ENCODE data around the gene ATP11B. TPM values are rescaled to one million over a fixed set of nuclear protein-coding genes. Genes with fewer than 3 reads are reported as not detected.

ATP11B gene
- polyA plus RNA-seq, 3 donors, result 11.1 to 25.1 (median 13.5) TPM

GRCh38 chr3:182824957-182825356 is 31.7 kb downstream of the ATP11B start:
- Mint-ChIP-seq H3K9me3 (peaks cover 0 to 5% (median 2%) of the 10 kb centered on the region in 7 donors), H3K27me3 (ENCODE audit: low read depth in 3 of 3) (no peaks in the 10 kb centered on the region), H3K4me1 (no peaks in the 10 kb centered on the region), H3K27ac (peak overlapping the region in 2 of 7 donors; percentile 5 to 16), H3K4me3 (no peak overlapping the region), H3K36me3 (peaks cover 46 to 54% of the 10 kb centered on the region in 2 donors)
- H4K20me1 ChIP-seq (ENCODE audit: insufficient read depth, low read length), result peaks cover 64% of the 10 kb centered on the region
- H3K9me3 ChIP-seq (replicated peaks in 1 of 2; ENCODE audit: control insufficient read depth in 1 of 2, insufficient read depth in 1 of 2, low read length in 2 of 2), result no peaks in the 10 kb centered on the region
- no peak for TF ChIP-seq CTCF (IDR thresholded peaks at IDR 0.05)
- H3K4me2 ChIP-seq (replicated peaks; ENCODE audit: extremely low read depth, low read length, poor library complexity, severe bottlenecking), result no peak overlapping the region
- intact Hi-C loops (cut with micrococcal nuclease), result no loop called here
- H3K4me1 ChIP-seq (ENCODE audit: control insufficient read depth in 1 of 2, insufficient read depth in 2 of 2, low read length in 2 of 2), result no peaks in the 10 kb centered on the region
- no peak overlapping the region for H3K4me3 ChIP-seq (replicated peaks in 1 of 3; ENCODE audit: low read depth in 2 of 3, low read length in 3 of 3)
- H2AFZ ChIP-seq (ENCODE audit: insufficient read depth, low read depth, low read length, poor library complexity, severe bottlenecking), result no peak overlapping the region
- H3K27me3 ChIP-seq (ENCODE audit: control insufficient read depth in 2 of 2, insufficient read depth in 2 of 2, low read length in 2 of 2), result no peaks in the 10 kb centered on the region
- no peak overlapping the region for H3K9ac ChIP-seq (ENCODE audit: insufficient read depth, low read length, poor library complexity, severe bottlenecking)
- peaks cover 72% of the 10 kb centered on the region for H3K79me2 ChIP-seq (ENCODE audit: insufficient read depth, low read length)
- peak overlapping the region in 1 of 2 donors; percentile 41 for H3K27ac ChIP-seq (ENCODE audit: low read depth in 1 of 2, low read length in 2 of 2)
- no peak for DNase-seq
- peaks cover 19 to 57% of the 10 kb centered on the region in 2 donors for H3K36me3 ChIP-seq (replicated peaks in 1 of 2; ENCODE audit: control insufficient read depth in 1 of 2, insufficient read depth in 2 of 2, low read length in 2 of 2)

DNA sequence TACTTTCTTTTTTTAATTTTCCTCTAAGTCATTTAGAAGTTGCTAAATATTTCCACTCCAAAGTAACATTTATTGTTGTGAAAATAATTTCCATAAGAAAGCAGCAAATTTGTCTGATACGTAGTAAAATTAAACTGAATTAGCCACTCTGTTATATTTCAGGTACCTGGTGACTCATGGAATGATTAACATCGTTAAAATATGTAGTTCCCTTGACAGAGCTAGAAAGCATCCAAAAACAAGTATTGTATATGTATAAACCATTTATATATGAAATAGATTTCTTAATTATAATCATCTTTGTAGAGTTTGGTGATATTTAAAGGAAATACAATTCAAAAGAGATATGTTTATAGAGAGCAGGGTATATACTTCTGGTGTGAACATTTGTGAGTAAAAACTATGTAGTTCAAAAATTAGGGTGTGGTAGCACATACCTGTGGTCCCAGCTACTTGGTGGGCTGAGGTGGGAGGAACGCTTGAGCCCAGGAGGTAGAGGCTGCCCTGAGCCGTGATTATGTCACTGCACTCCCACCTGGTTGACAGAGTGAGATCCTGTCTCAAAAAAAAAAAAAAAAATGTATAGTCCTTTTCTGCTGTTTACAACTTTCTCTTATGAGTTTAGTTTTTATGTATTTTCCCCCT is 36.6 kb downstream of the ATP11B start:
- Histone ChIP-seq H3K36me3 (replicated peaks in 1 of 2; ENCODE audit: control insufficient read depth in 1 of 2, insufficient read depth in 2 of 2, low read length in 2 of 2) (peaks cover 34 to 68% of the 10 kb centered on the region in 2 donors), H4K20me1 (ENCODE audit: insufficient read depth, low read length) (peaks cover 27% of the 10 kb centered on the region)

More for the DNA sequence above, 36.6 kb downstream of the ATP11B start:
- Mint-ChIP-seq H3K4me3 (no peak overlapping the region), H3K9me3 (no peaks in the 10 kb centered on the region), H3K27me3 (ENCODE audit: low read depth in 3 of 3) (no peaks in the 10 kb centered on the region), H3K27ac (no peak overlapping the region), H3K36me3 (peaks cover 44 to 53% of the 10 kb centered on the region in 2 donors), H3K4me1 (no peaks in the 10 kb centered on the region)
- Histone ChIP-seq H3K9ac (ENCODE audit: insufficient read depth, low read length, poor library complexity, severe bottlenecking) (no peak overlapping the region), H3K79me2 (ENCODE audit: insufficient read depth, low read length) (peaks cover 37% of the 10 kb centered on the region), H2AFZ (ENCODE audit: insufficient read depth, low read depth, low read length, poor library complexity, severe bottlenecking) (no peak overlapping the region), H3K9me3 (replicated peaks in 1 of 2; ENCODE audit: control insufficient read depth in 1 of 2, insufficient read depth in 1 of 2, low read length in 2 of 2) (no peaks in the 10 kb centered on the region), H3K4me1 (ENCODE audit: control insufficient read depth in 1 of 2, insufficient read depth in 2 of 2, low read length in 2 of 2) (no peaks in the 10 kb centered on the region), H3K4me3 (replicated peaks in 1 of 3; ENCODE audit: low read depth in 2 of 3, low read length in 3 of 3) (no peak overlapping the region), H3K27me3 (ENCODE audit: control insufficient read depth in 2 of 2, insufficient read depth in 2 of 2, low read length in 2 of 2) (no peaks in the 10 kb centered on the region), H3K4me2 (replicated peaks; ENCODE audit: extremely low read depth, low read length, poor library complexity, severe bottlenecking) (no peak overlapping the region), H3K27ac (ENCODE audit: low read depth in 1 of 2, low read length in 2 of 2) (no peak overlapping the region)
- 100% methylated on average over 2 of the region's 4 CpGs for WGBS (ENCODE audit: insufficient coverage)
- no peak for TF ChIP-seq CTCF (IDR thresholded peaks at IDR 0.05)
- no peak for DNase-seq
- intact Hi-C loops (cut with micrococcal nuclease), result loop anchor here in 1 of 2 donors (10.0 kb wide), 1 partner anchor 115 kb away; no protein-coding TSS in a partner anchor
